VCaP (cell line): ENCODE results near the gene POLD3.

Experiments
- H3K27ac ChIP-seq: fragments of 450-650 bp; 2 replicates; pipeline ENCODE4 v1.5.1; 2017
- TF ChIP-seq, protein P1 (sequence below): fragments of 450-650 bp; conservative IDR thresholded peaks from 2 replicates; pipeline ENCODE4 v1.5.1; 2017; ENCODE audit warnings: mild to moderate bottlenecking, moderate library complexity

Gene POLD3

DNA sequence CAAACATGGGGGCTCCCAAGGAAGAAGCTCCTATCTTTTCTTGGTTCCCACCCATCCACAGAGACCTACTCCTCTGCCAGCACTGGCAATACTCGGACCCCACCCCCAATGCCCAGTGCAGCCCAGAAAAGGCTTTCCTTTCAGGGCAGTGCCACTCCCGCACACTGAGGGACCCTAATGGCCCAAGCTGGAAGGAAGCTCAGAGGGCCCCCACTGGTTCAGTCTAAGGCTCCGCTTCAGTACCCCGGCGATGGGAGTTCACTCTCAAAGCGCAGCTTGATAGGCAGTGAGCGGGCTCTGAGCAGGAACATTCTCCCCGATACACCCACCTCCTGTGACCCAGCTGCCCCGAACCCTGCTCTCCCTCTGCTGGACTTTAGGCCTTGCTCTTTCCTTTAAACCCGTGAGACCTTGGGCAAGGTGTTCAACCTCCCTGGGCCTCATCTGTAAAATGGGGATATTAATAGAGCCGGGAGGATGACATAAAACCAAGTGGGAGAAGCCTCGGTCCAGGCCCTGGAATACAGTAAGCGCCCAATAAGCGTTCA is 90.4 kb downstream of the POLD3 start:
- peak overlapping the region; percentile 73 for H3K27ac ChIP-seq
- TF ChIP-seq, protein P1, sequence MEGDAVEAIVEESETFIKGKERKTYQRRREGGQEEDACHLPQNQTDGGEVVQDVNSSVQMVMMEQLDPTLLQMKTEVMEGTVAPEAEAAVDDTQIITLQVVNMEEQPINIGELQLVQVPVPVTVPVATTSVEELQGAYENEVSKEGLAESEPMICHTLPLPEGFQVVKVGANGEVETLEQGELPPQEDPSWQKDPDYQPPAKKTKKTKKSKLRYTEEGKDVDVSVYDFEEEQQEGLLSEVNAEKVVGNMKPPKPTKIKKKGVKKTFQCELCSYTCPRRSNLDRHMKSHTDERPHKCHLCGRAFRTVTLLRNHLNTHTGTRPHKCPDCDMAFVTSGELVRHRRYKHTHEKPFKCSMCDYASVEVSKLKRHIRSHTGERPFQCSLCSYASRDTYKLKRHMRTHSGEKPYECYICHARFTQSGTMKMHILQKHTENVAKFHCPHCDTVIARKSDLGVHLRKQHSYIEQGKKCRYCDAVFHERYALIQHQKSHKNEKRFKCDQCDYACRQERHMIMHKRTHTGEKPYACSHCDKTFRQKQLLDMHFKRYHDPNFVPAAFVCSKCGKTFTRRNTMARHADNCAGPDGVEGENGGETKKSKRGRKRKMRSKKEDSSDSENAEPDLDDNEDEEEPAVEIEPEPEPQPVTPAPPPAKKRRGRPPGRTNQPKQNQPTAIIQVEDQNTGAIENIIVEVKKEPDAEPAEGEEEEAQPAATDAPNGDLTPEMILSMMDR, result no peak

DNA sequence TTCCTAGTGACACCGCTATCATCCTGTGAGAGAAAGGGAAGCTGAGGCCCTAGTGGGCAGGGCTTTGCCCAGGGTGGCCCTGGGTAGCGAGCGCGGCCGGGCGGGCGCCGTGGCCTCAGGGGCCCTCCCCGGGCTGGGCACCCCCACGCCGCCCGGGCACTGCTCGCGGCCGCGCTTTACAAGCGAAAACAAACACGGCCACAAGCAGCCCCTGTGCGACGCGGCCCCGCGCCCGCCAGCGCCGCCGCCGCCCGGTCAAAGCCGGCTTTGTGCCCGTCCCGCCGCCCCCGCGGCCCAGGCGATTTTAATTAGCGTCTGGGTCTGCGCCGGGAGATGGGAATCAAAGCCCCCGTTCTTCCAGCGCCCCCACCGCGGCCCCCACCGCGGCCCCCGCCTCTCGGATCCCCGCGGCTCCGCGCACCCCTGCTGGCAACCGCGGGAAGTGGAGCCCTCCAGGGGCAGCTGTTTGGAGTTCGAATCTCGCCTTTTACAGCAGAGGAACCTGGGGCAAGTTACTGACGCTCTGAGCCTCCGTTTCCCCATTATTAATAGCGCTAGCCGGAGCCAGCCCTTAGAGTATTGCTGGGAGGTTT is 91.0 kb downstream of the POLD3 start:
- TF ChIP-seq, protein P1, result peak; percentile 64
- peak overlapping the region; percentile 73; the same call in 1 of the 2 replicates for H3K27ac ChIP-seq

- TF ChIP-seq, protein P1, result no peak
- H3K27ac ChIP-seq, result peak overlapping the region; percentile 73; the same call in 1 of the 2 replicates
Observed at GRCh38 chr11:74683941-74684481, 91.6 kb downstream of the POLD3 start.

GRCh38 chr11:74684661-74685060 is 92.3 kb downstream of the POLD3 start:
- H3K27ac ChIP-seq, result no peak overlapping the region
- TF ChIP-seq, protein P1, result no peak

GRCh38 chr11:74685338-74685737 is 93.0 kb downstream of the POLD3 start:
- H3K27ac ChIP-seq, result no peak overlapping the region
- TF ChIP-seq, protein P1, result no peak

DNA sequence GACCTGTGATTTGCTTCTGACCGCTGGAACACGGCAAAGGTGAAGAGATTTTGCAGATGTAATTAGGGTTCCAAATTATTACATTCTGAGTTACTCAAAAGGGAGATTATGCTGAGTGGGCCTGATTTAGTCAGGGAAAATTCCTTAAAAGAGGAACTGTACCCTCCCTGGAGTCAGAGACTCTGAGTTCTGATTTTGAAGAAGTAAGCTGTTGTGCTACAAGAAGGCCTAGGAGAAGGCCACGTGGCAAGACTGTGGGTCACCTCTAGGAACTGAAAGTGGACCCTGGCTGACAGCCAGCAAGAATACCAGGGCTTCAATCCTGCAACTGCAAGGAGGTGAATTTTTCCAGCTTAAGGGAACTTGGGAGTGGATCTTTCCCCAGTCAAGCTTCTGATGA is 93.5 kb downstream of the POLD3 start:
- H3K27ac ChIP-seq, result no peak overlapping the region
- TF ChIP-seq, protein P1, result no peak

DNA sequence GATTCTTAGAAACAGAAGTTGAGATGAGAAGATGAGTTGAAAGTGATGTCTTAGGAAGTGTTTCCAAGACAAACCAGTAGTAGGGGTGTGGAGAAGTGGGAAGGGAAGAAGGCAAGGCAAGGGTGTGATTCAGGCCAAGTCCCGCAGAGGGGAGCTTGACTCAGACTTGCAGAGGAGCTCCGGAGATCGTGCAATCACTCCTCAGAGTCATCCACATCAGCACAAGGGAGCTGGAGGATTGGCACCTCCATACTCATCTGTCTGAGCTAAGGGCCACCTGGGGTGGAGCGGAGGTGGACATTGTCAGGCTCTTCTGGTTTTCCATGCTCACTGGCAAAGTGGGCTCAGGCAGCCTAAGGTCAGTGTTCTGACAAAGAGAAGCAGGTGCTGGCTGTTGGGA is 94.4 kb downstream of the POLD3 start:
- TF ChIP-seq, protein P1, result no peak
- H3K27ac ChIP-seq, result no peak overlapping the region
